Left renal pelvis (tissue), 4 donors: ENCODE results near the gene PCARE. TPM values are rescaled to one million over a fixed set of nuclear protein-coding genes. Genes with fewer than 3 reads are reported as not detected.

Experiments
- DNase-seq, 4 donors: peaks; one replicate each; pipeline ENCODE4 v3.0.0-alpha.2; 2013; ENCODE audit warnings: low read depth in 4 of 4, low spot score in 3 of 4
- polyA plus RNA-seq, 4 donors: library from polyadenylated mRNA; unstranded; fragments of 120-200 nt; gene quantifications; one replicate each; pipeline ENCODE4 v1.2.1, GENCODE V29; 2013; ENCODE audit not compliant: insufficient read length in 4 of 4

The PCARE gene
- polyA plus RNA-seq, 4 donors = 0.05 to 0.41 (median 0.20) TPM

DNA sequence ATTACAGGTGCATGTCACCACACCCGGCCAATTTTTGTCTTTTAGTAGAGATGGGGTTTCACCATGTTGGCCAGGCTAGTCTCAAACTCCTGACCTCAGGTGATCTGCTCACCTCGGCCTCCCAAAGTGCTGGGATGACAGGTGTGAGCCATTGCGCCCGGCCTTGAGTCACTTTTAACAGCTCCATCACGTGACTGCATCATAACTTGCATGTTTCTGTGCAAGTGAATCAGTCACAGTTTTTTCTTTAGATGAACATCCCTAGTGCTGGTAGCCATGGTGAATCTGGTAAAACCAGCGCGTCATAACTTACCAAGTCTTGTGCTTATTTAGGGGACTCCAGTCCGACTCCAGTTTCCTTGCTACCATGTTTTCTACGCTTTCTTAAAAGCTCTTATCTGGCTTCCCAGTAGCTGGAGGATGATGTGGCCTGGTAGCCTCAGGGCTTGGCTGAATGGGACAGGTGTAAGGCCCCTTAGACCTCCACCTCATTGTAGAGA is 33.1 kb downstream of the PCARE start:
- DNase-seq = no peak

- DNase-seq = no peak
These were observed 33.8 kb downstream of the PCARE start for GRCh38 chr2:29040552-29040951.

DNA sequence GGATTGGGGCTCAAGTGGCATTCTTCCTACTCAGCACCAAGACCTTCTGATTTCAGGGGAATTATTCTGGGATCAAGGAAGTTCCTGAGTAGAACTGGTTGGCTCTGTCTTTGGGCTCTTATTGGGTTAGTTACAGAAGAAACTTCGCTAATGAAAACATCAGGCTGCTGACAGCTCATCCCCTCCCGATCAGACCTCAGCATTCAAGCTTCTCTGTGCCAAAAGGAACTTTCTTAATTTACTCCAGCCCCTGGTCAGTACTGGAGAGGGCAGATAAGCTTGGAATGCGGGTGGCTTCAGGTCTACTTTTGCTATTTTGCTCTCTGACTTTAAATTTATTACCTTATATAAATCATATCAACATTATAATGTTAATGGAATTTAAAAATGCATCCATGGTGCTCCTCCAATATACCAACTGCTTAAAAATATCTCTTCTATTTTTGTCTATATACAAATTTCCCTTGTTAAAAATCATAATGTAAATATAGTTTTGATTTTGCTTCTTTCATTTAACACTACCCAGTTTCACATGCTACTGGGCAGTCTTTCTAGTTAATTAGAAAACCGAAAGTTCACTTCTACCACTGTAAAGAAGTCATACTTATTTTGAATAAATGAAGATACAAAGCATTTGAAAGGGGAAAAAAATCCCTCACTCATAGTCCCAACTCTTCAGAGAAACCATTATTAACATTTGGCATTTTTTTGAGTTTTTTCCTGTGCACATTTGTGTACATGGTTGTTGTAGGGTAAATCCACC is 34.4 kb downstream of the PCARE start:
- DNase-seq = no peak

GRCh38 chr2:29035016-29035745 is 39.1 kb downstream of the PCARE start:
- DNase-seq = no peak

DNA sequence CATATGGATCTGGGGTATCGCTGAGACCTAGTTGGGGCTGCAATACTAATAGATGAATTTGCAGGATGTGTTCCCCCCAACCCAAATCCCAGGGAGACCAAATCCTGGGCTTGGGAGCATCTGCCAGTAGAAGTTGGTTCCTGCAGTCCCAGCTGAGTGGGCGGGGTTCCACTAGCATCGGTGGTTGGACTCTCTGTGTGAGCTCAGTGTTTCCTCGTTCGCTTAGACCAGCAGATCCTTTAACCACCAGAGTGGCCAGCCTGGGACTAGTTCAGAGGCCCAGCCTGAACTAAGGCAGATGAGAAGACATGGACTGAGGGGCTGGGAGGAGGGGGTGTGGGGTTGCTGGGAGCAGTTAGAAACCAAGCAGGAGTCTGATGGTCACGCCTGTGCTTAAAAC is 40.7 kb downstream of the PCARE start:
- DNase-seq = no peak

DNA sequence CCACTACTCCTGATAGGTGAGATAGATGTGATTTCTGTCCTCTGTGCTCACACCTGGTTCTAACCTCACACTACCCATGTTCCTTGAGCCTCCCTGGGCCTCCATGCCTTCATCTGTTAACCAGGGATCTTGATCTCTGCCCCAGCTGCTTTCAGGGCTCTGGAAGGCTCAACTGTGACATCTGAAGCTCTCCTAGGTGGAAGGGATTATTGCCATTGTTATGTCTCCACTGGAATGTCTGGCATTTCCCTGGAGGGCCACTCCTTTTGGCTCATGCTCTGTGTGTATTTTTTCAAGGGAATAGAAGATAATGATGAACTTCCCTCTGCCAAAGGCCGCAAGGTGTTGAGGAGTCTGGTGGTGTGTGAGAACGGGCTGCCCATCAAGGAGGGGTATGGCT is 41.2 kb downstream of the PCARE start:
- no peak for DNase-seq

DNA sequence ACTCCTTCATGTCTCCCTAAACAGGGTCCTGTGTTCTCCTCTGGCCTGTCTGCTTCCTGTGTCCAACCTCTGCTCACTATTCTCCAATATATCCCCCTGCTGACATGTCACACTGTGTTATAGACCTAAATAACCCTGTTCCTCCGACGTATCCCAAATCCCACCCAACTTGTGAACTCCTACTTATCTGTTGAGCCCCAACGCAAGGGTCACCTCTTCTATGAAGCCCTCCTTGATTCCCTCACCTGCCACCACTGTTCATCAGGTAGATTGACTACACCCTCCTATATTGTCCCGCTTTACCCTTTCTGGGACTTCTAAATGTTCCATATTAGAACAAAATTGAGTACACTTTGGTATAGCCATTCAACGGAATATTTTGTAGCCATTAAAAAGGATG is 42.1 kb downstream of the PCARE start:
- DNase-seq = no peak

DNA sequence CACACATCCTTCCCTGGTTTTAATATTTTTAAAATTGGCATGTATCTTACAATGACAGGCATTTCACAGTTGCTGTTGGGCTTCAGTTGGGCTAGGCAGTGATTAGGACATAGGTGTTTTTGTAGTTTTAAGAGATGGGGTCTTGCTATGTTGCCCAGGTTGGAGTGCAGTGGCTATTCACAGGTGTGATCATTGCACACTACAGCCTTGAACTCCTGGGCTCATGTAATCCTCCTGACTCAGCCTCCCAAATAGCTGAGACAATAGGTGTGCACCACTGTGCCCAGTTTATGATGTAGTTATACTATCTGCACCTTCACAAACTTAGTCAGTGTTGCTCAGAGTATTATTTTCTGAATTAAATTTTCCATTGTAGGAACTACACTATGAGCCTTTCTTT is 43.3 kb downstream of the PCARE start:
- DNase-seq = no peak

GRCh38 chr2:29025711-29026110 is 48.6 kb downstream of the PCARE start:
- no peak for DNase-seq

DNA sequence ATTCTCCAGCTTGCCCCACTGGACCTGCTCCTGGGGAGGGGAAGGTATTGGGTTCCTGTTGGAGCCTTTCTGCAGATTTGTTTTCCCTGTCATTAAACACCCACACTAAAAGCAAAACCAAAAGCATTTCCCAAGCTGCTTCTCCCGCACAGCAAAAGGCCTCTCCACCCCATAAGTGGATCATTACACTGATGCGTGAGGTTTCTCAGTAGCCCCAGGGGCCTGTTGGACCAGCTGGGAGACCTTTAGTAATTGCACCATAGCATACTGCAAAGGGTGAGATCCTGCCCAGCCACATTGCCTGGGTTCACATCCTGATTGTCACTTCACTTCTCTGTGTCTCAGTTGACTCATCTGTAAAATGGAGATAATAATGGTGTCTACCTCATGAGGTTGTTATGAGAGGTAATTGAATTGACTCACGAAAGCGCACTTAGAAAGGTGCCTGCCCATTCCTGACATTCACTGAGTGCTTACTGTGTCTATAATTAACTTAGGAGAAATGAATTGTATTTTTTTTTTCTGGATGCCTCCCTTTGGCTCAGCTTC is 49.4 kb downstream of the PCARE start:
- no peak for DNase-seq

GRCh38 chr2:29023188-29023587 is 51.1 kb downstream of the PCARE start:
- no peak for DNase-seq

- no peak for DNase-seq
These were observed 51.6 kb downstream of the PCARE start for GRCh38 chr2:29022679-29023078.

GRCh38 chr2:29021886-29022285 is 52.4 kb downstream of the PCARE start:
- no peak for DNase-seq

DNA sequence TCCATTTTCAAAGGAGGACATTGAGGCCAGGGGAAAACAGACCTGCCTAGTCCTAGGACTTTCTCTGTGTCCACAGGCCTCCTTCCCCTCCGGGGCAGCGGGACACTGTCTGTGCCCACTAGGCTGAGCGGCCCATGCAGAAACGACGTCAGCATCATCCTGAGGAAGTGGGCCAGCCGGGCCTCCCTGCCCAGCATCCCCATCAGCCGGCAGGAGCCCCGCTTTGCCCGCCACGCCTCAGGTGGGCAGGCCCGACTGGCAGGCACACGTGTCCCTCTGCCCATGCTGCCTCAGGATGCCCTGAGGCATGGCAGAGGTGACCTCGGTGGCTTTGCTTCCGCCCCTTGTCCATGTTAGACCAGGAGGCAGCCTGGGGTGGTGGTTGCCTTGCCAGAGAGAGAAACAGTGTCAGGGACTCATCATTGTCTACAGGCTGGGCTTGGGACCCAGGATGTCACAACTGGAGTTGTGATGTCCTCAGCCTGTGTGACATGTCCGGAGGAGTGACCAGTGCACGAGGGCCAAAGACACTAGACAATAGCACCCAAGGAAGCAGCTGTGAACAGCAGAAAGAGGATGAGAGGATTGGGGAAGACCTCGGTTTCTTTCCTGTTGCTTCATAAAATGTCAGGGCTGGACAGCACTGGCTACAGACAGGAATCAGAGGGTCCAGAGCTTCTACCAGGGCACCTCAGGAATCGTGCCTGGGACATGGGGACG is 56.4 kb downstream of the PCARE start:
- DNase-seq = no peak

GRCh38 chr2:29016504-29016903 is 57.8 kb downstream of the PCARE start:
- DNase-seq = no peak

GRCh38 chr2:29015701-29016470 is 58.4 kb downstream of the PCARE start:
- no peak for DNase-seq

GRCh38 chr2:29014811-29015421 is 59.4 kb downstream of the PCARE start:
- DNase-seq = no peak

DNA sequence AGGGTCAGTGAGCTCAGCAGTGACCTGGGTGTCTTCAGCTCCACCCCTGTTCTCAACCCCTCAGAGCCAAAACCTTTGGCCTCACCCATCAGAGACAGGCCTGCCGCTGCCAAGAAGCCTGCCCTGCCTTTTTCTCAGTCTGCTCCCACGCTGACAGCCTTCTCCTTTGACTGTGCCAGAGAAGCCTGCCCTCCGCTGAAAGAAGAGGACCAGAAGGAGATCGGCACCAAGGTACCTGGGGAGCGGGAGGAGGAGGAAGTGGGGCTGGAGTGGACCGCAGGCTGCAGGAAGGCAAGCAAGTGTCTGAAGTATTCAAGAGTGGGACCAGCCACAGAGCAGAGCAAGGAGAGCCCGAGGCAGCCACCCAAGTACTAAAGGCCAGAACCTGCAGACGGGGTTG is 60.0 kb downstream of the PCARE start:
- DNase-seq = no peak

- no peak for DNase-seq
These were observed 61.1 kb downstream of the PCARE start for GRCh38 chr2:29013057-29013780.
